ENCODE results near the gene RPL22L1. TPM values are rescaled to one million over a fixed set of nuclear protein-coding genes. Genes with fewer than 3 reads are reported as not detected.
"Not testable (repeated sequence)": the region's sequence is repeated elsewhere in the genome, so short reads cannot be mapped to it uniquely, and the experiment has no call there.

The RPL22L1 gene
- polyA plus RNA-seq, 2 of the 4 experiments (the other 2 are of a cell fraction): 258 to 309 TPM

- WGBS (ENCODE audit: missing lambda C conversion rate): 83% methylated on average over 1 of the region's 1 CpG
- TF ChIP-seq PHF8 (IDR thresholded peaks at IDR 0.05; ENCODE audit: borderline replicate concordance, low read depth): no peak
- no peak for TF ChIP-seq NFE2L2 (conservative IDR thresholded peaks at IDR 0.05; ENCODE audit: low read length)
- TF ChIP-seq HMGXB4 (CRISPR knock-in tag; IDR thresholded peaks at IDR 0.05; ENCODE audit: borderline replicate concordance): no peak
- TF ChIP-seq TFCP2L1 (CRISPR knock-in tag; IDR thresholded peaks at IDR 0.05): no peak
- TF ChIP-seq ZSCAN20 (CRISPR knock-in tag; IDR thresholded peaks at IDR 0.05): no peak
- TF ChIP-seq MAFK (IDR thresholded peaks at IDR 0.05; ENCODE audit: partially characterized antibody): no peak
- no peak for TF ChIP-seq HOXB13 (CRISPR knock-in tag; IDR thresholded peaks at IDR 0.05; ENCODE audit: low read depth)
- TF ChIP-seq JUN (IDR thresholded peaks at IDR 0.05): no peak
- no peak for TF ChIP-seq SMC3 (IDR thresholded peaks at IDR 0.05)
- TF ChIP-seq HOXA7 (CRISPR knock-in tag; IDR thresholded peaks at IDR 0.05): no peak
- no peak for TF ChIP-seq FOXS1 (CRISPR knock-in tag; IDR thresholded peaks at IDR 0.05)
- TF ChIP-seq POLR2A (IDR thresholded peaks at IDR 0.05; ENCODE audit: low read length): no peak
- TF ChIP-seq HDAC2 (IDR thresholded peaks at IDR 0.05): no peak
- no peak for TF ChIP-seq HES2 (IDR thresholded peaks at IDR 0.05)
- no peak for TF ChIP-seq ZC3H11A (IDR thresholded peaks at IDR 0.05)
- no peak for TF ChIP-seq SREBF2 (IDR thresholded peaks at IDR 0.05)
- TF ChIP-seq GATA3 (IDR thresholded peaks at IDR 0.05; ENCODE audit: borderline replicate concordance): no peak
- ChIA-PET CTCF (interaction anchor here (1.4 kb wide), 1 partner anchor 10 kb away, joined by 3 read pairs; no protein-coding TSS in a partner anchor), POLR2A (no interaction called here)
- H3K27ac ChIP-seq: no peak overlapping the region
- ATAC-seq (no peak), DNase-seq (ENCODE audit: low read depth in 1 of 2, low spot score in 1 of 2) (no peak), FAIRE-seq (no peak)
- H3K4me2 ChIP-seq: no peak overlapping the region
- H3K4me3 ChIP-seq: no peak overlapping the region
- no peaks in the 10 kb centered on the region for H3K4me1 ChIP-seq
- H3K9me3 ChIP-seq: no peaks in the 10 kb centered on the region
Measured at GRCh38 chr3:170896781-170897180, 26.8 kb upstream of the RPL22L1 start.

- H3K4me2 ChIP-seq; H3K27ac ChIP-seq; DNase-seq (ENCODE audit: low read depth in 1 of 2, low spot score in 1 of 2); FAIRE-seq; POLR2A ChIA-PET; H3K9me3 ChIP-seq; H3K4me1 ChIP-seq; ATAC-seq; H3K4me3 ChIP-seq: not testable (repeated sequence)
- CTCF ChIA-PET: interaction anchor here (1.4 kb wide), 1 partner anchor 9 kb away, joined by 3 read pairs; no protein-coding TSS in a partner anchor
- 91% methylated on average over 6 of the region's 6 CpGs for WGBS (ENCODE audit: missing lambda C conversion rate)
Measured at GRCh38 chr3:170896333-170896732, 26.3 kb upstream of the RPL22L1 start.

- no peak for ATAC-seq
- POLR2A ChIA-PET: no interaction called here
Measured at GRCh38 chr3:170893895-170894294, 23.9 kb upstream of the RPL22L1 start.

GRCh38 chr3:170889630-170890029, 19.6 kb upstream of the RPL22L1 start:
- ChIA-PET POLR2A (interaction anchor here (1.1 kb wide), 1 partner anchor 19 kb away, joined by 3 read pairs; the partner anchor contains the start of gene RPL22L1), CTCF (no interaction called here)
- no peak overlapping the region for H3K4me3 ChIP-seq
- no peak overlapping the region for H3K27ac ChIP-seq
- no peaks in the 10 kb centered on the region for H3K4me1 ChIP-seq
- no peaks in the 10 kb centered on the region for H3K9me3 ChIP-seq
- WGBS (ENCODE audit: missing lambda C conversion rate): 87% methylated on average over 1 of the region's 1 CpG
- no peak overlapping the region for H3K4me2 ChIP-seq
- TF ChIP-seq ZSCAN20 (CRISPR knock-in tag; IDR thresholded peaks at IDR 0.05): no peak
- no peak for TF ChIP-seq CEBPB (IDR thresholded peaks at IDR 0.05)
- TF ChIP-seq TFCP2L1 (CRISPR knock-in tag; IDR thresholded peaks at IDR 0.05): no peak
- no peak for TF ChIP-seq HOXA7 (CRISPR knock-in tag; IDR thresholded peaks at IDR 0.05)
- TF ChIP-seq RCOR1 (IDR thresholded peaks at IDR 0.05; ENCODE audit: low read depth, low read length): no peak
- TF ChIP-seq JUNB (IDR thresholded peaks at IDR 0.05): no peak
- DNase-seq (ENCODE audit: low read depth in 1 of 2, low spot score in 1 of 2) (no peak), ATAC-seq (no peak), FAIRE-seq (no peak)

More at GRCh38 chr3:170893895-170894294, 23.9 kb upstream of the RPL22L1 start:
- no peak overlapping the region for H3K27ac ChIP-seq
- DNase-seq (ENCODE audit: low read depth in 1 of 2, low spot score in 1 of 2): no peak
- 88% methylated on average over 7 of the region's 8 CpGs for WGBS (ENCODE audit: missing lambda C conversion rate)
- no peak overlapping the region for H3K4me2 ChIP-seq
- no peak overlapping the region for H3K4me3 ChIP-seq
- CTCF ChIA-PET: no interaction called here
- TF ChIP-seq MAFK (IDR thresholded peaks at IDR 0.05; ENCODE audit: partially characterized antibody) (peak; percentile 89), HOXB13 (CRISPR knock-in tag; IDR thresholded peaks at IDR 0.05; ENCODE audit: low read depth) (no peak)
- no peaks in the 10 kb centered on the region for H3K9me3 ChIP-seq
- no peaks in the 10 kb centered on the region for H3K4me1 ChIP-seq
- no peak for FAIRE-seq

Data from A549 (cell line).